CD4-positive, alpha-beta T cell treated with Interleukin-4 for 1 hour (primary cell): ENCODE measurements around the gene R3HDM4.
A peak's percentile ranks its signal among the peaks of the same experiment; 100 is the strongest.
"Not testable (repeated sequence)": the region's sequence is repeated elsewhere in the genome, so short reads cannot be mapped to it uniquely, and the experiment has no call there.

Experiments used
- DNase-seq, 2 donors: peaks; one replicate each; pipeline ENCODE4 v3.0.0-alpha.2; 2020 to 2022

R3HDM4 gene

GRCh38 chr19:890831-891230 lies 22.2 kb downstream of the R3HDM4 start:
- no peak for DNase-seq

- no peak for DNase-seq
These were observed 23.2 kb downstream of the R3HDM4 start for GRCh38 chr19:889662-890295.

- DNase-seq: peak in 1 of 2 donors; percentile 70
These were observed 24.2 kb downstream of the R3HDM4 start for GRCh38 chr19:888581-889385.

GRCh38 chr19:887599-887998 lies 25.4 kb downstream of the R3HDM4 start:
- DNase-seq: no peak

GRCh38 chr19:887072-887471 lies 25.9 kb downstream of the R3HDM4 start:
- DNase-seq: no peak

GRCh38 chr19:885536-886224 lies 27.3 kb downstream of the R3HDM4 start:
- no peak for DNase-seq

GRCh38 chr19:884420-885211 lies 28.4 kb downstream of the R3HDM4 start:
- no peak for DNase-seq

- DNase-seq: no peak
These were observed 29.3 kb downstream of the R3HDM4 start for GRCh38 chr19:883661-884211.

GRCh38 chr19:882871-883497 lies 30.0 kb downstream of the R3HDM4 start:
- DNase-seq: no peak

- DNase-seq: no peak
These were observed 31.5 kb downstream of the R3HDM4 start for GRCh38 chr19:881385-882071.

- DNase-seq: no peak
These were observed 33.1 kb downstream of the R3HDM4 start for GRCh38 chr19:879711-880438.

GRCh38 chr19:878751-879561 lies 34.1 kb downstream of the R3HDM4 start:
- DNase-seq: not testable (repeated sequence)

- DNase-seq: not testable (repeated sequence)
These were observed 34.9 kb downstream of the R3HDM4 start for GRCh38 chr19:877992-878660.

- no peak for DNase-seq
These were observed 36.2 kb downstream of the R3HDM4 start for GRCh38 chr19:876780-877314.

- no peak for DNase-seq
These were observed 36.9 kb downstream of the R3HDM4 start for GRCh38 chr19:876089-876488.

- DNase-seq: peak in 1 of 2 donors; percentile 15
These were observed 37.6 kb downstream of the R3HDM4 start for GRCh38 chr19:875265-875879.

- no peak for DNase-seq
These were observed 39.4 kb downstream of the R3HDM4 start for GRCh38 chr19:873561-874041.

- DNase-seq: peak; percentile 91
These were observed 39.9 kb downstream of the R3HDM4 start for GRCh38 chr19:873084-873483.
